GM12878 (cell line): ENCODE data around the gene DCDC2C. TPM values are rescaled to one million over a fixed set of nuclear protein-coding genes. Genes with fewer than 3 reads are reported as not detected.

Experiments used
- ATAC-seq: fragments of 200-7000 bp; cut with Tn5 transposase; 3 replicates; pipeline ENCODE4 v1.9.1; 2020; ENCODE audit warnings: mild to moderate bottlenecking, moderate library complexity
- BruUV-seq: library from RNA; stranded (reverse); fragments of 400-500 nt; replicated peaks from 2 replicates; lab custom pipeline; 2021; lab: Mats Ljungman, UMichigan
- CTCF ChIA-PET: fragments of 300-600 bp; sonication (Branson Sonifier 250); formaldehyde crosslinking; extraction: SDS; loops from one replicate; lab custom pipeline; 2021; ENCODE audit warnings: inconsistent platforms; lab: Yijun Ruan, JAX
- POLR2A ChIA-PET: fragments of 350-600 bp; formaldehyde crosslinking; extraction: SDS; loops from one replicate; lab custom pipeline; 2021; ENCODE audit warnings: inconsistent platforms; lab: Charles Lee
- RAD21 ChIA-PET: fragments of 300-600 bp; sonication (Branson Sonifier 250); formaldehyde crosslinking; loops from one replicate; lab custom pipeline; 2023; ENCODE audit warnings: antibody characterized with exemption; ENCODE audit not compliant: unreplicated experiment; lab: Charles Lee
- SMC1A ChIA-PET: fragments of 300-600 bp; sonication (Branson Sonifier 250); formaldehyde crosslinking; loops from one replicate; lab custom pipeline; 2023; ENCODE audit not compliant: unreplicated experiment, uncharacterized antibody; lab: Charles Lee
- DNase-seq: peaks from one replicate; pipeline ENCODE4 v3.0.0-alpha.2; 2011; ENCODE audit warnings: low read depth, low spot score
- FAIRE-seq: peaks from 3 replicates; lab custom pipeline; 2011; peaks lifted over from hg19 to GRCh38; lab: Jason Lieb, UNC
- H2AFZ ChIP-seq: 2 replicates; pipeline ENCODE4 v1.6.0; 2011; ENCODE audit warnings: low read depth, low read length, control low read depth; ENCODE audit not compliant: control insufficient read depth
- H3K27ac ChIP-seq: 2 replicates; pipeline ENCODE4 v1.5.1; 2011; ENCODE audit warnings: control low read depth; ENCODE audit not compliant: control insufficient read depth, insufficient read depth
- H3K27me3 ChIP-seq, 2 experiments: replicated peaks in 1 of 2; 2 replicates each; pipeline versions ENCODE4 v1.6.0 to v1.6.1; 2011; ENCODE audit warnings: low read length in 1 of 2; ENCODE audit not compliant: control insufficient read depth in 2 of 2, insufficient read depth in 2 of 2
- H3K36me3 ChIP-seq, 2 experiments: 2 replicates each; pipeline ENCODE4 v1.5.1; 2011; ENCODE audit warnings: low read length in 1 of 2; ENCODE audit not compliant: control insufficient read depth in 2 of 2, insufficient read depth in 2 of 2
- H3K4me1 ChIP-seq: 2 replicates; pipeline ENCODE4 v1.6.1; 2011; ENCODE audit warnings: mild to moderate bottlenecking, low read length, moderate library complexity, mixed read lengths; ENCODE audit not compliant: control insufficient read depth, insufficient read depth
- H3K4me2 ChIP-seq: 2 replicates; pipeline ENCODE4 v1.6.0; 2011; ENCODE audit warnings: control low read depth; ENCODE audit not compliant: control insufficient read depth, insufficient read depth
- H3K4me3 ChIP-seq: fragments of 200-600 bp; sonication (generic); 2 replicates; pipeline ENCODE4 v1.5.1; 2016
- H3K79me2 ChIP-seq: 2 replicates; pipeline ENCODE4 v1.6.0; 2011; ENCODE audit warnings: low read length; ENCODE audit not compliant: control insufficient read depth, insufficient read depth
- H3K9ac ChIP-seq: 2 replicates; pipeline ENCODE4 v1.8.0; 2011; ENCODE audit warnings: low read length, control low read depth, mixed read lengths; ENCODE audit not compliant: control insufficient read depth, insufficient read depth
- H3K9me3 ChIP-seq: replicated peaks from 3 replicates; pipeline ENCODE4 v1.5.1; 2011; ENCODE audit warnings: mild to moderate bottlenecking, low read length; ENCODE audit not compliant: control insufficient read depth, insufficient read depth
- H4K20me1 ChIP-seq: 2 replicates; pipeline ENCODE4 v1.6.0; 2011; ENCODE audit not compliant: control insufficient read depth, insufficient read depth
- CBFB ChIP-seq: IDR thresholded peaks from 2 replicates; pipeline ENCODE4 v1.6.1; 2016; ENCODE audit warnings: antibody characterized with exemption, low read depth
- EGR1 ChIP-seq, 2 experiments: IDR thresholded peaks; 1 replicate in 1 of 2; 2 replicates in 1 of 2; pipeline ENCODE4 v1.6.1; 2011 to 2012; ENCODE audit warnings: low read depth in 2 of 2, low read length in 2 of 2, borderline replicate concordance in 1 of 2, mild to moderate bottlenecking in 1 of 2, moderate library complexity in 1 of 2
- KDM1A ChIP-seq: fragments of 200-600 bp; sonication (generic); IDR thresholded peaks from 2 replicates; pipeline ENCODE4 v1.6.1; 2016; ENCODE audit warnings: borderline replicate concordance
- MEF2A ChIP-seq: IDR thresholded peaks from 2 replicates; pipeline ENCODE4 v1.6.1; 2011; ENCODE audit warnings: low read depth, mild to moderate bottlenecking, low read length, moderate library complexity; ENCODE audit not compliant: insufficient read depth
- MYC ChIP-seq: IDR thresholded peaks from 2 replicates; pipeline ENCODE4 v1.6.1; 2011; ENCODE audit warnings: mild to moderate bottlenecking, low read length, moderate library complexity, inconsistent platforms; ENCODE audit not compliant: insufficient read depth, insufficient replicate concordance, insufficient read length, severe bottlenecking
- NFXL1 ChIP-seq: fragments of 450-650 bp; IDR thresholded peaks from 2 replicates; pipeline ENCODE4 v1.6.1; 2017; ENCODE audit warnings: antibody characterized with exemption, mild to moderate bottlenecking, borderline replicate concordance
- NR2F1 ChIP-seq: fragments of 450-650 bp; conservative IDR thresholded peaks from 2 replicates; pipeline ENCODE4 v1.6.1; 2017; ENCODE audit warnings: mild to moderate bottlenecking
- POLR2A ChIP-seq: IDR thresholded peaks from 2 replicates; pipeline ENCODE4 v1.6.1; 2011; ENCODE audit warnings: low read depth, mild to moderate bottlenecking, low read length
- ZNF217 ChIP-seq: fragments of 450-650 bp; IDR thresholded peaks from 2 replicates; pipeline ENCODE4 v1.6.1; 2017; ENCODE audit warnings: antibody characterized with exemption, mild to moderate bottlenecking
- WGBS: methylation state at CpG from one replicate; pipeline ENCODE4 v1.1.6; 2016; ENCODE audit warnings: low lambda C conversion rate; ENCODE audit not compliant: insufficient replicate concordance, insufficient coverage; ENCODE audit errors: missing lambda C conversion rate; 5-methylcytosine and 5-hydroxymethylcytosine counted together
- in situ Hi-C: fragments of 300-500 bp; cut with MboI; formaldehyde crosslinking; loops from 9 replicates; pipeline ENCODE4 v1.14.3; 2018; ENCODE audit warnings: mixed read lengths
- intact Hi-C: fragments of 100-400 bp; cut with micrococcal nuclease; formaldehyde crosslinking; loops from one replicate; pipeline ENCODE4 v1.14.2; 2022; ENCODE audit not compliant: unreplicated experiment
- polyA plus RNA-seq, 11 experiments: library from polyadenylated mRNA; depleted of rRNA in 4 of 11; unstranded in 6 of 11; stranded (reverse) in 5 of 11; fragments of >200 nt; fragmentation: Nextera tagmentation in 4 of 11; fragmentation: Illumina TruSeq in 1 of 11; extraction: Ambion mirVana in 4 of 11; extraction: Trizol in 1 of 11; gene quantifications; 1 replicate in 1 of 11; 2 replicates in 10 of 11; pipeline versions ENCODE4 v1.2.1 to v1.2.3, GENCODE V29; 2011 to 2016; ENCODE audit warnings: inconsistent platforms in 2 of 11, missing spikeins in 2 of 11, low read depth in 1 of 11
- total RNA-seq, 4 experiments: library from RNA; depleted of rRNA in 3 of 4; stranded (reverse); fragments of >200 nt in 3 of 4; fragmentation: Illumina TruSeq in 1 of 4; extraction: Trizol in 1 of 4; gene quantifications; 2 replicates each; pipeline versions ENCODE4 v1.2.1 to v1.2.3, GENCODE V29; 2013 to 2021
- TF ChIP-seq, protein P1 (sequence below): fragments of 450-650 bp; IDR thresholded peaks from 2 replicates; pipeline ENCODE4 v1.6.1; 2017; ENCODE audit warnings: borderline replicate concordance
- TF ChIP-seq, protein P2 (sequence below): fragments of 450-650 bp; IDR thresholded peaks from 2 replicates; pipeline ENCODE4 v1.6.1; 2016; ENCODE audit warnings: mild to moderate bottlenecking

The DCDC2C gene
- total and polyA plus RNA-seq, 10 of the 15 experiments (the other 5 are each of a cell fraction or from before 2014, with no cell fraction given) = not detected

DNA sequence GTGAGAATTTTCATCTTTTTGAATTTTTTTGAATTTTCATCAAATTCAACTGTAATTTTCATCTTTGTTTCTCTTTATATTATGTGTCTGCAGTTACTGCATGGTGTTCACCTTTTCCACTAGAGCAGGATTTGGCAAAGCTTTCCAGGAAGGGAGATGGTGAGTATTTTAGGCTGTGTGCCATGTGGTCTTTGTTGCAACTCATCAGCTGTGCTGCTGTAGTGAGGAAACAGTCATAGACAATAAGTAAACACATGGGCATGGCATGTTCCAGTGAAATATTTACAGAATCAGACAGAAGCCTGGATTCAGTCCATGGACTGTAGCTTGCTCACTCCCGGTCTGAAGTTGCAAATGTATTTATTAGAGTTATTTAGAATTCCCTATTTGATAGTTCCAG is 120.4 kb downstream of the DCDC2C start:
- Histone ChIP-seq H3K36me3 (no peaks in the 10 kb centered on the region), H2AFZ (no peak overlapping the region), H4K20me1 (no peaks in the 10 kb centered on the region), H3K9ac (no peak overlapping the region), H3K9me3 (no peaks in the 10 kb centered on the region), H3K79me2 (no peaks in the 10 kb centered on the region), H3K4me2 (no peak overlapping the region), H3K27me3 (no peaks in the 10 kb centered on the region; a peak in 1 of 4 replicates), H3K27ac (no peak overlapping the region), H3K4me3 (no peak overlapping the region), H3K4me1 (no peaks in the 10 kb centered on the region)
- CTCF ChIA-PET = no interaction called here
- no peak for DNase-seq
- POLR2A ChIA-PET = no interaction called here
- TF ChIP-seq MEF2A (no peak), POLR2A (no peak), CBFB (no peak), ZNF217 (no peak), NFXL1 (no peak), NR2F1 (no peak), MYC (no peak), KDM1A (no peak), EGR1 (IDR thresholded peaks at IDR 0.05; ENCODE audit: borderline replicate concordance in 1 of 2, low read depth in 2 of 2, low read length in 2 of 2) (no peak)
- TF ChIP-seq, protein P1, sequence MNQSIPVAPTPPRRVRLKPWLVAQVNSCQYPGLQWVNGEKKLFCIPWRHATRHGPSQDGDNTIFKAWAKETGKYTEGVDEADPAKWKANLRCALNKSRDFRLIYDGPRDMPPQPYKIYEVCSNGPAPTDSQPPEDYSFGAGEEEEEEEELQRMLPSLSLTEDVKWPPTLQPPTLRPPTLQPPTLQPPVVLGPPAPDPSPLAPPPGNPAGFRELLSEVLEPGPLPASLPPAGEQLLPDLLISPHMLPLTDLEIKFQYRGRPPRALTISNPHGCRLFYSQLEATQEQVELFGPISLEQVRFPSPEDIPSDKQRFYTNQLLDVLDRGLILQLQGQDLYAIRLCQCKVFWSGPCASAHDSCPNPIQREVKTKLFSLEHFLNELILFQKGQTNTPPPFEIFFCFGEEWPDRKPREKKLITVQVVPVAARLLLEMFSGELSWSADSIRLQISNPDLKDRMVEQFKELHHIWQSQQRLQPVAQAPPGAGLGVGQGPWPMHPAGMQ = no peak
- TF ChIP-seq, protein P2, sequence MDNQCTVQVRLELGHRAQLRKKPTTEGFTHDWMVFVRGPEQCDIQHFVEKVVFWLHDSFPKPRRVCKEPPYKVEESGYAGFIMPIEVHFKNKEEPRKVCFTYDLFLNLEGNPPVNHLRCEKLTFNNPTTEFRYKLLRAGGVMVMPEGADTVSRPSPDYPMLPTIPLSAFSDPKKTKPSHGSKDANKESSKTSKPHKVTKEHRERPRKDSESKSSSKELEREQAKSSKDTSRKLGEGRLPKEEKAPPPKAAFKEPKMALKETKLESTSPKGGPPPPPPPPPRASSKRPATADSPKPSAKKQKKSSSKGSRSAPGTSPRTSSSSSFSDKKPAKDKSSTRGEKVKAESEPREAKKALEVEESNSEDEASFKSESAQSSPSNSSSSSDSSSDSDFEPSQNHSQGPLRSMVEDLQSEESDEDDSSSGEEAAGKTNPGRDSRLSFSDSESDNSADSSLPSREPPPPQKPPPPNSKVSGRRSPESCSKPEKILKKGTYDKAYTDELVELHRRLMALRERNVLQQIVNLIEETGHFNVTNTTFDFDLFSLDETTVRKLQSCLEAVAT = no peak
- no peak for ATAC-seq
- RAD21 ChIA-PET = no interaction called here
- 23% methylated on average over 1 of the region's 1 CpG for WGBS
- intact Hi-C loops (no loop called here), in situ Hi-C loops (no loop called here)
- BruUV-seq = no TSS peak
- no peak for FAIRE-seq
- SMC1A ChIA-PET = no interaction called here
